ENCODE data around the gene SGO2.

SGO2 gene

GRCh38 chr2:200484934-200485333 is 41.1 kb upstream of the SGO2 start:
- TF ChIP-seq EZH2 (optimal IDR thresholded peaks at IDR 0.05; ENCODE audit: low read depth, low read length) (no peak), EZH2phosphoT487 (IDR thresholded peaks at IDR 0.05; ENCODE audit: low read length) (no peak)
- TF ChIP-seq, protein P1, sequence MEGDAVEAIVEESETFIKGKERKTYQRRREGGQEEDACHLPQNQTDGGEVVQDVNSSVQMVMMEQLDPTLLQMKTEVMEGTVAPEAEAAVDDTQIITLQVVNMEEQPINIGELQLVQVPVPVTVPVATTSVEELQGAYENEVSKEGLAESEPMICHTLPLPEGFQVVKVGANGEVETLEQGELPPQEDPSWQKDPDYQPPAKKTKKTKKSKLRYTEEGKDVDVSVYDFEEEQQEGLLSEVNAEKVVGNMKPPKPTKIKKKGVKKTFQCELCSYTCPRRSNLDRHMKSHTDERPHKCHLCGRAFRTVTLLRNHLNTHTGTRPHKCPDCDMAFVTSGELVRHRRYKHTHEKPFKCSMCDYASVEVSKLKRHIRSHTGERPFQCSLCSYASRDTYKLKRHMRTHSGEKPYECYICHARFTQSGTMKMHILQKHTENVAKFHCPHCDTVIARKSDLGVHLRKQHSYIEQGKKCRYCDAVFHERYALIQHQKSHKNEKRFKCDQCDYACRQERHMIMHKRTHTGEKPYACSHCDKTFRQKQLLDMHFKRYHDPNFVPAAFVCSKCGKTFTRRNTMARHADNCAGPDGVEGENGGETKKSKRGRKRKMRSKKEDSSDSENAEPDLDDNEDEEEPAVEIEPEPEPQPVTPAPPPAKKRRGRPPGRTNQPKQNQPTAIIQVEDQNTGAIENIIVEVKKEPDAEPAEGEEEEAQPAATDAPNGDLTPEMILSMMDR (IDR thresholded peaks at IDR 0.05; ENCODE audit: low read length) = no peak
- no peaks in the 10 kb centered on the region for H3K9me2 ChIP-seq (replicated peaks; ENCODE audit: insufficient read depth, low read length)
- no peaks in the 10 kb centered on the region for H4K20me1 ChIP-seq (ENCODE audit: insufficient read depth, low read length)
- no peak for DNase-seq
- H3K27me3 ChIP-seq (replicated peaks; ENCODE audit: insufficient read depth, low read length) = no peaks in the 10 kb centered on the region
- no peak overlapping the region for H3K4me2 ChIP-seq (ENCODE audit: low read depth, low read length)
- no peaks in the 10 kb centered on the region for H3K4me1 ChIP-seq (ENCODE audit: low read length)
- H2AFZ ChIP-seq (ENCODE audit: low read length) = no peak overlapping the region
- H3K79me2 ChIP-seq (ENCODE audit: low read length) = no peaks in the 10 kb centered on the region
- H3F3A ChIP-seq (ENCODE audit: insufficient read depth, low read length) = peaks cover 5% of the 10 kb centered on the region; the same call in 1 of the 2 replicates
- no peaks in the 10 kb centered on the region for H3K36me3 ChIP-seq (replicated peaks; ENCODE audit: insufficient read depth, low read length)
- H3K4me3 ChIP-seq (ENCODE audit: low read length) = no peak overlapping the region
- H3K27ac ChIP-seq (ENCODE audit: low read length) = no peak overlapping the region
- no peak overlapping the region for H3K9ac ChIP-seq (ENCODE audit: low read length)
- H3K9me3 ChIP-seq (replicated peaks; ENCODE audit: insufficient read depth, low read length) = no peaks in the 10 kb centered on the region

- Histone ChIP-seq H3K27ac (ENCODE audit: low read length) (no peak overlapping the region), H3K4me3 (ENCODE audit: low read length) (no peak overlapping the region), H3F3A (ENCODE audit: insufficient read depth, low read length) (no peaks in the 10 kb centered on the region), H4K20me1 (ENCODE audit: insufficient read depth, low read length) (no peaks in the 10 kb centered on the region), H3K27me3 (replicated peaks; ENCODE audit: insufficient read depth, low read length) (no peaks in the 10 kb centered on the region), H3K9me3 (replicated peaks; ENCODE audit: insufficient read depth, low read length) (no peaks in the 10 kb centered on the region), H3K4me1 (ENCODE audit: low read length) (no peaks in the 10 kb centered on the region), H3K4me2 (ENCODE audit: low read depth, low read length) (no peak overlapping the region), H3K79me2 (ENCODE audit: low read length) (no peaks in the 10 kb centered on the region), H3K9ac (ENCODE audit: low read length) (no peak overlapping the region), H3K9me2 (replicated peaks; ENCODE audit: insufficient read depth, low read length) (no peaks in the 10 kb centered on the region), H3K36me3 (replicated peaks; ENCODE audit: insufficient read depth, low read length) (no peaks in the 10 kb centered on the region), H2AFZ (ENCODE audit: low read length) (no peak overlapping the region)
- TF ChIP-seq EZH2 (optimal IDR thresholded peaks at IDR 0.05; ENCODE audit: low read depth, low read length) (no peak), EZH2phosphoT487 (IDR thresholded peaks at IDR 0.05; ENCODE audit: low read length) (no peak)
- TF ChIP-seq, protein P1 (IDR thresholded peaks at IDR 0.05; ENCODE audit: low read length) = no peak
- no peak for DNase-seq
Observed at GRCh38 chr2:200486529-200486928, 39.5 kb upstream of the SGO2 start.

DNA sequence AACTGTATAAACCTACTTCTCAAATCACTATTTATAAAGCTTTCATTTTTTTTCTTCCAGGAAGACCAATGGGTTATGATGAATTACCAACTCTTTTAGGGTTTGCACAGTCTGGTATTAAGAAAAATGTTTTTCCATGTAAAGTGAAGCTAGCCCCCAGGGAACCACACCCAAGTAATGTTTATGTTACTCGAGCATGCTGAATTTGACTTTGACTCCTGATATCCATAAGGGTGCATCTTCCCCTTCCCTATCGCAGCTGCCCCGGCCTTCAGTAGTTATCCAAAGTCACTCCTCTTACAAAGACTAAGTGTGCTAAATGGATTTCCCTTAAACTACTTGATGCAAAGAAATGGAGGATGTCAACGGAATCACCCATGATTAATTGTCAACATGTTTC is 37.8 kb upstream of the SGO2 start:
- Histone ChIP-seq H3K79me2 (ENCODE audit: low read length) (no peaks in the 10 kb centered on the region), H3K4me3 (ENCODE audit: low read length) (no peak overlapping the region), H3K4me1 (ENCODE audit: low read length) (no peaks in the 10 kb centered on the region), H4K20me1 (ENCODE audit: insufficient read depth, low read length) (no peaks in the 10 kb centered on the region), H2AFZ (ENCODE audit: low read length) (no peak overlapping the region), H3K27ac (ENCODE audit: low read length) (no peak overlapping the region), H3K9me3 (replicated peaks; ENCODE audit: insufficient read depth, low read length) (no peaks in the 10 kb centered on the region), H3K27me3 (replicated peaks; ENCODE audit: insufficient read depth, low read length) (no peaks in the 10 kb centered on the region), H3K4me2 (ENCODE audit: low read depth, low read length) (no peak overlapping the region), H3K9me2 (replicated peaks; ENCODE audit: insufficient read depth, low read length) (no peaks in the 10 kb centered on the region), H3F3A (ENCODE audit: insufficient read depth, low read length) (no peaks in the 10 kb centered on the region), H3K9ac (ENCODE audit: low read length) (no peak overlapping the region), H3K36me3 (replicated peaks; ENCODE audit: insufficient read depth, low read length) (no peaks in the 10 kb centered on the region)
- no peak for DNase-seq
- no peak for TF ChIP-seq EZH2 (optimal IDR thresholded peaks at IDR 0.05; ENCODE audit: low read depth, low read length)
- TF ChIP-seq, protein P1 (IDR thresholded peaks at IDR 0.05; ENCODE audit: low read length) = no peak
- no peak for TF ChIP-seq EZH2phosphoT487 (IDR thresholded peaks at IDR 0.05; ENCODE audit: low read length)

Data from MM.1S (cell line).